AG09309 (cell line): Measurements from ENCODE around the gene PIK3C2G.
A peak's percentile ranks its signal among the peaks of the same experiment; 100 is the strongest.

Experiments used
- DNase-seq: peaks from one replicate; pipeline ENCODE4 v3.0.0-alpha.2; 2010; ENCODE audit warnings: low read depth
- H3K4me3 ChIP-seq: 2 replicates; pipeline ENCODE4 v1.5.1; 2011; ENCODE audit warnings: mild to moderate bottlenecking, low read depth, low read length, moderate library complexity; ENCODE audit not compliant: control insufficient read depth
- TF ChIP-seq, protein P1 (sequence below): IDR thresholded peaks from 2 replicates; pipeline ENCODE4 v1.5.1; 2011; ENCODE audit warnings: mild to moderate bottlenecking, low read depth, low read length, inconsistent platforms; ENCODE audit not compliant: insufficient read depth, control insufficient read depth; ENCODE audit errors: missing control alignments

PIK3C2G gene

DNA sequence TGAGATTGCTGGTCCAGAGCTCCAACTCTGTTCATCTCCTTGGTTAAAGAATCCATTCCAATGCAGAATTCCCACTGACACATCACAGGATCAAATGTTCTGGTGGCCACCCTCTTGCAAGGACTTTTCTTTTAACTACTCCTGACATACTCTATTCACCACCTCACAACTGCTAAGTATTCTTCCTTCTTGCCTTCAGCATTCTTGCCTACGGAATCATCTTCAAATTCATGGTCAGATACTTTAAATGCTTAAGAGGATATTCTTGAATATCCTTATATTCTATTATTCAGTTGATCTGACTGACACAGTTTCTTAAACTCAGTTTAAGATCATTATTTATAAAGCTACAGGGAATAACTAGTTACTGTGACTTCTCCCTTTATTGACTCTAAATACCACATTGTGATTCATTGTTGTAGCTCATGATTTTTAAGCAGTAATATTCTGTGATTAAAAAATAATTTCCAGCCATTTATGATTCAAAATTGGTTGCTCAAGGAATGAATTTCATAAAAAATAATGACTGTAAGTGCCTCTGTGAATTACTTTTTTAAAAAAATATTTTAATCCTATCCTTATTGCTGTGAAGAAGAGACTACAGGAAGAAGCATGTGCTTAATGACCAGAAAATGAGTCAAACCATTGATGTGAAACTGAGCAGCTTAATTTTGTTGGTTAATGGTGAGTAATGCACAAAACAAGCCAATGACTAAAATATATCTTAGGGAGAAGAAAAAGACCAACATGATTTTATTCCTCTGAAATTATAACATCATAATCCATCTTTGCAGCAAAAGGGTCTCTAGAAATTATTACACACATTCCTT is 207.1 kb downstream of the PIK3C2G start:
- peak; percentile 13 for DNase-seq
- TF ChIP-seq, protein P1, sequence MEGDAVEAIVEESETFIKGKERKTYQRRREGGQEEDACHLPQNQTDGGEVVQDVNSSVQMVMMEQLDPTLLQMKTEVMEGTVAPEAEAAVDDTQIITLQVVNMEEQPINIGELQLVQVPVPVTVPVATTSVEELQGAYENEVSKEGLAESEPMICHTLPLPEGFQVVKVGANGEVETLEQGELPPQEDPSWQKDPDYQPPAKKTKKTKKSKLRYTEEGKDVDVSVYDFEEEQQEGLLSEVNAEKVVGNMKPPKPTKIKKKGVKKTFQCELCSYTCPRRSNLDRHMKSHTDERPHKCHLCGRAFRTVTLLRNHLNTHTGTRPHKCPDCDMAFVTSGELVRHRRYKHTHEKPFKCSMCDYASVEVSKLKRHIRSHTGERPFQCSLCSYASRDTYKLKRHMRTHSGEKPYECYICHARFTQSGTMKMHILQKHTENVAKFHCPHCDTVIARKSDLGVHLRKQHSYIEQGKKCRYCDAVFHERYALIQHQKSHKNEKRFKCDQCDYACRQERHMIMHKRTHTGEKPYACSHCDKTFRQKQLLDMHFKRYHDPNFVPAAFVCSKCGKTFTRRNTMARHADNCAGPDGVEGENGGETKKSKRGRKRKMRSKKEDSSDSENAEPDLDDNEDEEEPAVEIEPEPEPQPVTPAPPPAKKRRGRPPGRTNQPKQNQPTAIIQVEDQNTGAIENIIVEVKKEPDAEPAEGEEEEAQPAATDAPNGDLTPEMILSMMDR: no peak
- H3K4me3 ChIP-seq: no peak overlapping the region

DNA sequence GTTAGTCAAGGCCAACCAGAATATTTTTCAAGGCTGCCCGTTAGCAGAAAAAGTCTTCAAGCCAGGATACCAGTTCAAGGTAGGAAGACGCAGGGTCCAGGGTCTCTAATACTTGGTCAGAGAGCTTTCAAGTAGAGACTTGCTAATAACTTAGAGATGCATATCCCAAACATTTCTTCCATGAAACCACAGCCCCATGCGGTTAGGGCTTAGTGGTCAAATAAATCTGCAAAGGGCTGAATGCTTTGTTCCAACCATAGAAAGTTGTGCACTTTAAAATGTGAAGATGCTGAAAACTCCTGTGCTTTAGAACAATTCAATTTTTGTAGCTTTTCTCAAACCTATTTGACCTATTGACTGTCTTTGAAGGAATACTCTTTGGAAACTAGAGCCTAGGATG is 208.9 kb downstream of the PIK3C2G start:
- no peak overlapping the region for H3K4me3 ChIP-seq
- DNase-seq: no peak
- TF ChIP-seq, protein P1: no peak

DNA sequence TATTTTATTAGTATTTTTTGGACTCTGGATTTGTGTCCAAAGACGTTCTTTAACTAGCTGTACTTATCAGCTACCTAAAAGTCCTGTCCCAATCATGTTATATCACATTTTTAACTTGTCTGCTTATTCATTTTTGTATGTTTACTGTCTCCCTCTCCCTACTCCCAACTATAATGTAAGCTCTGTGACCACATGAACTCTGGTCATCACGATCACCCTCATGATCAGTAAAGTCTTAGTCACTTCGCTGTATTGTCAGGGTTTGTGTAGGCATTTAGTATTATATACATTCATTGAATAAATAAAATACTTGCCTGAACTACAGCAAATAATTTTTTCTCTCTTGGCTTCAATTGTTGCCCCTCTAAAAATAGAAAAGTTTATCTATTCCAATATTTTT is 211.0 kb downstream of the PIK3C2G start:
- DNase-seq: no peak
- TF ChIP-seq, protein P1: no peak
- no peak overlapping the region for H3K4me3 ChIP-seq

DNA sequence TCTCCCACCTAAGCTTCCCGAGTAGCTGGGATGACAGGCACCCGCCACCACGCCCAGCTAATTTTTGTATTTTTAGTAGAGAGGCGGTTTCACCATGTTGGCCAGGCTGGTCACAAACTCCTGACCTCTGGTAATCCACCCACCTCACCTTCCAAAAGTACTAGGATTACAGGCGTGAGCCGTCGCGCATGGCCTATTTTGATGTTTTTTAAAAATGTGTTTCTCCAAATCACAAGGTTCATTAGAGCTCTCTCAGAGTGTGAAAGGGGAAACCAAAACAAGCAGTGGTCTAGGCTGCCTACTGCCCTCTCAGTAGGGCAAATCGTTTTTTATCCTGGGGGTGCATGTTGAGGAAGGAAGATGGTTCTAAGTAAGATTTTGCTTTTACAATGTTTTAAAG is 211.5 kb downstream of the PIK3C2G start:
- DNase-seq: no peak

DNA sequence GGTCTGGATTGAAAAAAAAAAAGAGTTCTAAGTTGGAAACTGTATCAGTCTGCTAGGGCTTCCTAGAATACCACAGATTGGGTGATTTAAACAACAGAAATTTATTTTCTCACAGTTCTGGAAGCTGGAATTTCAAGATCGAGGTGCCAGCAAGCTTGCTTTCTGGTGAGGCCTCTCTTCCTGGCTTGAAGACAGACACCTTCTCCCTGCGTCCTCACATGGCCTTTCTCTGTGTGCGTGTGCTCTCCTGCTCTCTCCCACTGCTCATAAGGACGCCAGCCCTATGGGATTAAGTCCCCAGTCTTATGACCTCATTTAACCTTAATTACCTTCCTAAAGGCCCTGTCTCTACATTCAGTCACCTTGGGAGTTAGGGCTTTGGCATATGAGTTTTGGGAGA is 215.5 kb downstream of the PIK3C2G start:
- DNase-seq: no peak
- no peak overlapping the region for H3K4me3 ChIP-seq
- TF ChIP-seq, protein P1: no peak

More for the DNA sequence above, 211.5 kb downstream of the PIK3C2G start:
- TF ChIP-seq, protein P1: no peak
- no peak overlapping the region for H3K4me3 ChIP-seq

DNA sequence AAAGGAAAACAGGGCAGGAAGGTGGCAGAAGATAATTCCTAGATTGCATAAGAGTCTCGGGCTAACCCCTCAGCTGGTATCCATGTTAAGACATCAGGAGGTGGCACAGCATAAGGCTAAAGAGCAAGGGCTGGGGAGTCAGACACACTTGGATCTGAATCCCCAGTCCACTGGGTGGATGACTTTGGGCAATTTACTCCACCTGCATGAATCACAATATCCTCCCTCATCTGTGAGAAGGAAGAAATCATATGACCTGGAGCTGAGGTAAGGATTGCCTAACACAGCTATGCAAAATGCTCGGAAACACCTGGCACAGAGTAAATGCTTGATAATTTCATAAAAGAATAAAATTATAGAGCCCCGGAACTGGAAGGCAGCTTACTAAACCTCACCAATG is 217.9 kb downstream of the PIK3C2G start:
- no peak overlapping the region for H3K4me3 ChIP-seq
- DNase-seq: no peak
- TF ChIP-seq, protein P1: no peak
